SKM-1 treated with dmso at 0.1 percent for 144 hours (cell line): ENCODE measurements around the gene FAM181A.

ENCODE experiments used
- DNase-seq: peaks from one replicate; lab custom pipeline; 2025; ENCODE audit not compliant: unreplicated experiment; lab: John Stamatoyannopoulos, UW

FAM181A gene

GRCh38 chr14:93928184-93929047 lies 1.3 kb downstream of the FAM181A start:
- no peak for DNase-seq

- no peak for DNase-seq
Observed at GRCh38 chr14:93929048-93929535, 1.9 kb downstream of the FAM181A start.

- no peak for DNase-seq
Observed at GRCh38 chr14:93929657-93930056, 2.5 kb downstream of the FAM181A start.

DNA sequence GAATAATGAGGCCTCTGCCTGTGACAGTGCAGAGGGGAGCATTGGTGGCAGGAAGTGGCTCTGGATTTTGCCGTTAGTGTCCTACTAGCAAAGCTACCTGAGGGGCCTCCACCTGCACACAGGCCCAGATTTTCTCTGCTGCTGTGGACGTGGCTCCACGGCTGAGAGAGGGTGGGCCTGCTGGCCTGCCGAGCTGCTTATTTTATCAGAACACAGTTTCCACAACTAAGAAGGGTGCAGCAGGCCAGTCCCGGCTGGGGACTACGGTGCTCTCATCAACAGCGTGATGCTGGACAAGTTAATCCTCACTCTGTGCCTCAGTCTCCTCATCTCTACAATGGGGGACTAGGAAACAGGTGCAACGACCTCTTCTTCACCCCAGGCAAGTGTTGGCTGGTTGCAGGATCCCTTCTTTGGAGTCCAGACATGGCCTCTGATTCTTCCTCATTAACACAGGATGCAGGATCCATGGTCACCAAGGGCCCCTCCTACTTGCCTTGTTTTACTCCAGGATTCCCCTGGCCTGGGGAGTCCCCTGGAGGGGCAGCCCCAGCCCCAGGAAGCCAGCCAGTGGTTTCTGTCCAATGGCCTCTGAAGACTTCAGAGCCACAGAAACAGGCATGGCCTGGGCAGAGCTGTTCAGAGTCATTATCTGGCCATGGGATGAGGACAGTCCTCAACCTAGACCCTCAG lies 3.3 kb downstream of the FAM181A start:
- DNase-seq = no peak

- no peak for DNase-seq
Observed at GRCh38 chr14:93930989-93931307, 3.8 kb downstream of the FAM181A start.

GRCh38 chr14:93932642-93933041 lies 5.5 kb downstream of the FAM181A start:
- DNase-seq = no peak

DNA sequence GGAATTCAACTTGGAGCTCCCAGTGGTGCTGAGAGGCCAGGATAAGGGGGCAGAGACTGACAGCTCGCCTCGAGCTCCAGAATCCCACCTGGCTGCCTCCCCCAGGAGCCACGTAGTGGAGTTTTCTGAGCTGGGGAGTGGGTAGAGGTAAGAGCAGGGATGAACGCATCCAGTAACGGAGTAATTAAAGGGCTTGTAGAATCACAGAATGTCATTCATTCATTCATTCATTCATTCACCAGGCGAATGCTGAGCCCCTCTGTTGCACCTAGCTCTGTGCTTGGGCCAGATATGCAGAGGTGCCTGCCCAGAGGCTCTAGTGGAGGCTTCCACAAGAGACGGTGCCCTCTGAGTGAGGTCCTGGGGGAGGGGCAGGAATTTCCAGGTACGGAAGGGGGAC lies 8.1 kb downstream of the FAM181A start:
- DNase-seq = no peak

DNA sequence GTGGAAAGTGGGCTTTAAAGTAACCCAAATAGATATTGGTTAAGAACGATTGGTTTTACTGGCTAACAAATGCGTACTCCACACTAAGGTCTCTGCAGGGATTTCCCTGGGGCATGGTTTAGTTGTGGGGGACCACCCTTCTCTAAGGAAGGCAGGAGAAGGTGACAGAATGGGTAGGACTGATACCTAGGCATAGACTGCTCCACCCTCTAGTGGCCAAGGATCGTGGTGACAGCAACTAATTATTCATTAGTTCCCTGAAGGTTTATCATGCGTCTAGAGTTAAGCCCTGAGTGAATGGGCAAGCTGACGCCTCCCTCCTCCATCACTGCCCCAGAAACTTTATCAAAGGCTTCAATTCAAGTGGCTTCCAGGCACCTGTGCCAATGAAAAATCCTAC lies 9.1 kb downstream of the FAM181A start:
- DNase-seq = no peak

DNA sequence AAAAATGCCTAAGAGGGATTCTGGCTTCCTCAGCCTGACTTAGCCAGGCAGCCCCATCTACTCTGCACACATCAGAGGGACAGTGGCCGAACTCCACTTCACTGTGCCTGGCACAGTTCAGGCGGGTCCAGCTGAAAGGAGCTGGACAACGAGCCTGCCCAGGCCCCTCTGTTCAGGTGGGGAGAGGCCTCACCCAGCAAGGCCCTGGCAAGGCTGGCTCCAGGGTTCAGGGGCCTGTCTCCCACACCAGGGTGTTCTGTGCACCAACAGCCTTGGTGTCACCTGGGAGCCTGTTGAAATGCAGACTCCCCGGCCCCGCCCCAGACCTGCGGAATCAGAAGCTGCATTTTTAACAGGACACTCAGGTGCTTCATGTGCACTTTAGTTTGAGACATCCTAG lies 9.8 kb downstream of the FAM181A start:
- DNase-seq = no peak

DNA sequence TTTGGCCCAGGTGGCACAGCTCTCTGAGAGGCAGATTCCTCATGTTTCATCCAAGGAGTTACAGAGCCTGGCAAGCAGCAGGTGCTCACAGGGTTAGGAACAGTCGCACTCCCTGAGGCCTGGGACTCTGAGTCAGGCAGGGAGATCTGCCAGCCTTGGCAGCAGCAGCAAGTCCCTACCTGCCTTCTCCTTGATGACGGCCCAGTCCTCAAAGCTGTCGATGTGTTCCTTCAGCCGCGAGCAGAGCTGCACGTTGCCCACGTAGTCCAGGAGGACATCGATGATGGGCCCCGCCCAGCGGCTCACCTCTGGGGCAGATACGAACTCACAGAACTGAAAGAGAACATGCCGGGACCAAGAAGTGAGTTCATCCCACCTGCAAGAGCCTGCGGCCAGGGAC lies 10.4 kb downstream of the FAM181A start:
- no peak for DNase-seq

GRCh38 chr14:93938751-93939303 lies 11.7 kb downstream of the FAM181A start:
- DNase-seq = no peak

DNA sequence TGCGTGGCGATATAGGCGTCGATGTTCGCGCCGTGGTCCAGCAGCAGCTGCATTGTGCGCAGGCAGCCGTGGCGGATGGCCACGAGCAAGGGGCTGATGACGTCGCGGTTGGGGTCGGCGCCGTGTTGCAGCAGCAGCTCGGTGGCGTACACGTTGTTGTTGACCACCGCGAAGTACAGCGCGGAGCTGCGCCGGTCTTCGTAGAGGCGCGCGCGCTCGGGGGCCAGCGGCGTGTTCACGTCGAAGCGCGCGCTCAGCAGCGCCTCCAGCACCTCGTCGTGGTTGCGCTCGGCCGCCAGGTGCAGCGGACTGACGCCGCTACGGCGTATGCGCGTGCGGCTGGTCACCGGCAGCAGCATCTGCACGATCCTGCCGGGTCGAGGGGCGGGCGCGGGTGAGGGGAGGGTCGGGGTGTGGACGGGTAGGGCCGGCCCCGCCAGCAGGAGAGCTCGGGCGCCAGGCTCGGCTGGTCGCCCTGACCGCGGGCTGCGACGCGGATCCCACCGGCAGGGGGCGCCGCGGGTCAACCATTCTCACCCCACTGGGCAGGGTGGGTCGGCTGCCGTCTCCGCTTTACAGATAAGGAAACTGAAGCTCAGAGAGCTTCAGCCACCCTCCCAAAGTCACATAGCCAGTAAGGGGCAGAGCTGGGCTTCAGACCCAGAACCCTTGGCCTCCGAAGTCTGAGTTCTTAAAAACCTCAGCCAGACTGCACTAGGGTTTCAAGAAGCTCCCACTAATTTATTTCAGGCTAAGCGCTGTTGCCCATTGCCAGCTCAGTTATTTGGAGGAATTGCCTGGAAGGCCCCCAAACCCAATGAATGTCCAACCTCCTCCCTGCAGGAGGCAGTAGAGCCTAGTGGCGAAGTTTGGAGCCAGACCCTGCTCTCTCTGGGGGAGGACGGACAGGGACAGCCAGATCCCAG lies 12.4 kb downstream of the FAM181A start:
- DNase-seq = no peak

DNA sequence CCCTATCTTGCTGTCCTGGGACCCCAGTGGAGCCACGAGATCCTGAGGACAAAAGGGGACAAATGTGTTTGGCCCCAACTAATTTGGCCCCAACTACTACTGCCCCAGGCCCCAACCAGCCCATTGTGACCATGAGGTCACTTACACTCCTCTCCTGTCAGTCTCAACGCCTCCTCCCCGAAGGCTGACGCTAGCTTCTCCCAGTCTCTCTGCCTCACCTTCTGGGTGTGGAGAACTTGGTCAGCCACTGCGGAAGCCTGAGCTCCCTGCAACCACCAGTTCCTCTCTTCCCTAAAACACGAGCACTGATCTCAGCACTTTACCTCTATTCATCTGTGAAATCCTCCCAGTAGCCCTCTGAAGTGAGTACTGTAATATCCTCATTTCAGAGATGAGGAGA lies 13.3 kb downstream of the FAM181A start:
- DNase-seq = no peak

- no peak for DNase-seq
Observed at GRCh38 chr14:93941293-93941910, 14.3 kb downstream of the FAM181A start.

DNA sequence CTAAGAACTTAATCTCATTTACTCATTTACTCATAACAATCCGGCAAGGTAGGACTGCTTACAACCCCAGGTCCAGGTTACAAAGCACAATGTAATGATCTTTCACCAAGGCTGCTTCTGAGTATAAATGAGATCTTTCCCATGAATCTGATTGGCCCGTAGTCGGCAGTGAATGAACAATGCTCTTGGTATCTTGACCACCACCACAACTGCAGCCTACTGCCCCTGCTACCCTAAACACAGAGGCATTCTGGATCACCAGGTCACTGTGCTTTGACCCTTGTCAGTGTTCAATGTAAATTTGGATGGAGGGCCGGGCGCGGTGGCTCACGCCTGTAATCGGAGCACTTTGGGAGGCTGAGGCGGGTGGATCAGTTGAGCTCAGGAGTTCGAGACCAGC lies 15.9 kb downstream of the FAM181A start:
- no peak for DNase-seq

- DNase-seq = no peak
Observed at GRCh38 chr14:93943930-93944329, 16.8 kb downstream of the FAM181A start.

- DNase-seq = no peak
Observed at GRCh38 chr14:93944348-93945069, 17.4 kb downstream of the FAM181A start.

GRCh38 chr14:93945070-93945399 lies 17.9 kb downstream of the FAM181A start:
- no peak for DNase-seq

DNA sequence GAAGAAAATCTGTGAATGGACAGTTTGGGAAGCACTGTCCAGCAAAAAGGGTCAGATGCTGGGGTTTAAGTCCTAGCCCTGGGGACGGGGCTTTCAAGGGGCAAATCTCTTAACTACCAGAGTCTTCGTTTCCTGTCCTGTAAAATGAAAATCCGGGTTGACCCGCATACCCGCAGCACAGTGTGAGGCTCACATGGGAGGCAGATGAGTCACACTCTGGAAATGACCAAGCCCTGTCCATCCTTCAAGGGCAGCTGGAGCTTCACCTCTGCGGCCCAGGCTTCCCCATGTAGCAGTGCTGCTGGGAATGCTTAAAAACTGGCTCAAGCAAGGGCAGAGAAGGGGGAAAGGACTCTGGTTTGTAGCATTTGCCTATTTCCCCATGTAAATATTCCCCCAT lies 19.0 kb downstream of the FAM181A start:
- DNase-seq = no peak

GRCh38 chr14:93946541-93947090 lies 19.5 kb downstream of the FAM181A start:
- no peak for DNase-seq
